ENCODE measurements around the gene YBX3. TPM values are rescaled to one million over a fixed set of nuclear protein-coding genes. Genes with fewer than 3 reads are reported as not detected.

The YBX3 gene
- total and polyA plus RNA-seq, 2 of the 13 experiments (the other 11 are each of a cell fraction or from before 2014, with no cell fraction given) = 77.5 to 99.6 TPM

DNA sequence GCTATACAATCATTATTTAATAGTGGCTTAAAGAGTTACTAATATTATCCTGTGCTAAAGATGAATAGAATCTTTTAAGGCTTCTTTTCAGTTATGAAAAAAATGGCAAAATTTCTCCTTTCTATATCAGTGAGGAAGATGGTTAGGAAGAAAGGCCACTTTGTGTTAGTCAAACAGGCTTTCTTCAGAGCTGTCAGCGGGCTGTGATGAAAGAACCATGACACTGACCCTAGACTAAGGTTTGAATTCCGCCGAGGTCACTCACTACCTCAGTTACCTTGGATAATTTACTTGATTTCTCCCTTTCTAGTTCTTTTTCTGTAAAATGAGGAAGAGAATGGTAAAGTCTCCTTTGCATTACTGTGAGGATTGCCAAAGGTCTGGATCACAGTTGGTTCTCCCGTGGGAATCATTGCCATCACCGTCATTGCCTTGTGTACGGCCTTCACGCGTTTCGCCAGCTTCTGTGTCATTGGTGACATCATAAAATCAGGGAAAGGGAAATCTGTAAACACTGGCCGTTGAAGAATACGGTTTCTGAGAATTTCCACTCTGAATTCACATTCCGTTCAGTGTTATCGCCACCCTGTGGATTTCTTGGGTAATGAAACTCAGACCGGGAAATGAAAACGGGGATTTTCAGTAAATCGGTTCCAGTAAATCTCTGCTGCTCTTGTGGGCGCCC is 26.7 kb upstream of the YBX3 start (continued):
- TF ChIP-seq, protein P1, sequence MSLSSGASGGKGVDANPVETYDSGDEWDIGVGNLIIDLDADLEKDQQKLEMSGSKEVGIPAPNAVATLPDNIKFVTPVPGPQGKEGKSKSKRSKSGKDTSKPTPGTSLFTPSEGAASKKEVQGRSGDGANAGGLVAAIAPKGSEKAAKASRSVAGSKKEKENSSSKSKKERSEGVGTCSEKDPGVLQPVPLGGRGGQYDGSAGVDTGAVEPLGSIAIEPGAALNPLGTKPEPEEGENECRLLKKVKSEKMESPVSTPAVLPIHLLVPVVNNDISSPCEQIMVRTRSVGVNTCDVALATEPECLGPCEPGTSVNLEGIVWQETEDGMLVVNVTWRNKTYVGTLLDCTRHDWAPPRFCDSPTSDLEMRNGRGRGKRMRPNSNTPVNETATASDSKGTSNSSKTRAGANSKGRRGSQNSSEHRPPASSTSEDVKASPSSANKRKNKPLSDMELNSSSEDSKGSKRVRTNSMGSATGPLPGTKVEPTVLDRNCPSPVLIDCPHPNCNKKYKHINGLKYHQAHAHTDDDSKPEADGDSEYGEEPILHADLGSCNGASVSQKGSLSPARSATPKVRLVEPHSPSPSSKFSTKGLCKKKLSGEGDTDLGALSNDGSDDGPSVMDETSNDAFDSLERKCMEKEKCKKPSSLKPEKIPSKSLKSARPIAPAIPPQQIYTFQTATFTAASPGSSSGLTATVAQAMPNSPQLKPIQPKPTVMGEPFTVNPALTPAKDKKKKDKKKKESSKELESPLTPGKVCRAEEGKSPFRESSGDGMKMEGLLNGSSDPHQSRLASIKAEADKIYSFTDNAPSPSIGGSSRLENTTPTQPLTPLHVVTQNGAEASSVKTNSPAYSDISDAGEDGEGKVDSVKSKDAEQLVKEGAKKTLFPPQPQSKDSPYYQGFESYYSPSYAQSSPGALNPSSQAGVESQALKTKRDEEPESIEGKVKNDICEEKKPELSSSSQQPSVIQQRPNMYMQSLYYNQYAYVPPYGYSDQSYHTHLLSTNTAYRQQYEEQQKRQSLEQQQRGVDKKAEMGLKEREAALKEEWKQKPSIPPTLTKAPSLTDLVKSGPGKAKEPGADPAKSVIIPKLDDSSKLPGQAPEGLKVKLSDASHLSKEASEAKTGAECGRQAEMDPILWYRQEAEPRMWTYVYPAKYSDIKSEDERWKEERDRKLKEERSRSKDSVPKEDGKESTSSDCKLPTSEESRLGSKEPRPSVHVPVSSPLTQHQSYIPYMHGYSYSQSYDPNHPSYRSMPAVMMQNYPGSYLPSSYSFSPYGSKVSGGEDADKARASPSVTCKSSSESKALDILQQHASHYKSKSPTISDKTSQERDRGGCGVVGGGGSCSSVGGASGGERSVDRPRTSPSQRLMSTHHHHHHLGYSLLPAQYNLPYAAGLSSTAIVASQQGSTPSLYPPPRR (CRISPR knock-in tag; IDR thresholded peaks at IDR 0.05; ENCODE audit: borderline replicate concordance) = no peak
- TF ChIP-seq, protein P2, sequence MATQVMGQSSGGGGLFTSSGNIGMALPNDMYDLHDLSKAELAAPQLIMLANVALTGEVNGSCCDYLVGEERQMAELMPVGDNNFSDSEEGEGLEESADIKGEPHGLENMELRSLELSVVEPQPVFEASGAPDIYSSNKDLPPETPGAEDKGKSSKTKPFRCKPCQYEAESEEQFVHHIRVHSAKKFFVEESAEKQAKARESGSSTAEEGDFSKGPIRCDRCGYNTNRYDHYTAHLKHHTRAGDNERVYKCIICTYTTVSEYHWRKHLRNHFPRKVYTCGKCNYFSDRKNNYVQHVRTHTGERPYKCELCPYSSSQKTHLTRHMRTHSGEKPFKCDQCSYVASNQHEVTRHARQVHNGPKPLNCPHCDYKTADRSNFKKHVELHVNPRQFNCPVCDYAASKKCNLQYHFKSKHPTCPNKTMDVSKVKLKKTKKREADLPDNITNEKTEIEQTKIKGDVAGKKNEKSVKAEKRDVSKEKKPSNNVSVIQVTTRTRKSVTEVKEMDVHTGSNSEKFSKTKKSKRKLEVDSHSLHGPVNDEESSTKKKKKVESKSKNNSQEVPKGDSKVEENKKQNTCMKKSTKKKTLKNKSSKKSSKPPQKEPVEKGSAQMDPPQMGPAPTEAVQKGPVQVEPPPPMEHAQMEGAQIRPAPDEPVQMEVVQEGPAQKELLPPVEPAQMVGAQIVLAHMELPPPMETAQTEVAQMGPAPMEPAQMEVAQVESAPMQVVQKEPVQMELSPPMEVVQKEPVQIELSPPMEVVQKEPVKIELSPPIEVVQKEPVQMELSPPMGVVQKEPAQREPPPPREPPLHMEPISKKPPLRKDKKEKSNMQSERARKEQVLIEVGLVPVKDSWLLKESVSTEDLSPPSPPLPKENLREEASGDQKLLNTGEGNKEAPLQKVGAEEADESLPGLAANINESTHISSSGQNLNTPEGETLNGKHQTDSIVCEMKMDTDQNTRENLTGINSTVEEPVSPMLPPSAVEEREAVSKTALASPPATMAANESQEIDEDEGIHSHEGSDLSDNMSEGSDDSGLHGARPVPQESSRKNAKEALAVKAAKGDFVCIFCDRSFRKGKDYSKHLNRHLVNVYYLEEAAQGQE (IDR thresholded peaks at IDR 0.05; ENCODE audit: borderline replicate concordance in 1 of 2, low read depth in 1 of 2, low read length in 2 of 2) = no peak
- TF ChIP-seq ZNF550 (CRISPR knock-in tag; IDR thresholded peaks at IDR 0.05; ENCODE audit: borderline replicate concordance) = no peak
- peak; percentile 61 for TF ChIP-seq ZFP36 (IDR thresholded peaks at IDR 0.05; ENCODE audit: borderline replicate concordance, low read depth, low read length, partially characterized antibody)
- peak; percentile 26; the same call in 1 of the 2 replicates for TF ChIP-seq ETV5 (CRISPR knock-in tag; IDR thresholded peaks at IDR 0.05; ENCODE audit: borderline replicate concordance)
- TF ChIP-seq, protein P3, sequence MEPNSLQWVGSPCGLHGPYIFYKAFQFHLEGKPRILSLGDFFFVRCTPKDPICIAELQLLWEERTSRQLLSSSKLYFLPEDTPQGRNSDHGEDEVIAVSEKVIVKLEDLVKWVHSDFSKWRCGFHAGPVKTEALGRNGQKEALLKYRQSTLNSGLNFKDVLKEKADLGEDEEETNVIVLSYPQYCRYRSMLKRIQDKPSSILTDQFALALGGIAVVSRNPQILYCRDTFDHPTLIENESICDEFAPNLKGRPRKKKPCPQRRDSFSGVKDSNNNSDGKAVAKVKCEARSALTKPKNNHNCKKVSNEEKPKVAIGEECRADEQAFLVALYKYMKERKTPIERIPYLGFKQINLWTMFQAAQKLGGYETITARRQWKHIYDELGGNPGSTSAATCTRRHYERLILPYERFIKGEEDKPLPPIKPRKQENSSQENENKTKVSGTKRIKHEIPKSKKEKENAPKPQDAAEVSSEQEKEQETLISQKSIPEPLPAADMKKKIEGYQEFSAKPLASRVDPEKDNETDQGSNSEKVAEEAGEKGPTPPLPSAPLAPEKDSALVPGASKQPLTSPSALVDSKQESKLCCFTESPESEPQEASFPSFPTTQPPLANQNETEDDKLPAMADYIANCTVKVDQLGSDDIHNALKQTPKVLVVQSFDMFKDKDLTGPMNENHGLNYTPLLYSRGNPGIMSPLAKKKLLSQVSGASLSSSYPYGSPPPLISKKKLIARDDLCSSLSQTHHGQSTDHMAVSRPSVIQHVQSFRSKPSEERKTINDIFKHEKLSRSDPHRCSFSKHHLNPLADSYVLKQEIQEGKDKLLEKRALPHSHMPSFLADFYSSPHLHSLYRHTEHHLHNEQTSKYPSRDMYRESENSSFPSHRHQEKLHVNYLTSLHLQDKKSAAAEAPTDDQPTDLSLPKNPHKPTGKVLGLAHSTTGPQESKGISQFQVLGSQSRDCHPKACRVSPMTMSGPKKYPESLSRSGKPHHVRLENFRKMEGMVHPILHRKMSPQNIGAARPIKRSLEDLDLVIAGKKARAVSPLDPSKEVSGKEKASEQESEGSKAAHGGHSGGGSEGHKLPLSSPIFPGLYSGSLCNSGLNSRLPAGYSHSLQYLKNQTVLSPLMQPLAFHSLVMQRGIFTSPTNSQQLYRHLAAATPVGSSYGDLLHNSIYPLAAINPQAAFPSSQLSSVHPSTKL (CRISPR knock-in tag; IDR thresholded peaks at IDR 0.05) = peak; percentile 61
- TF ChIP-seq NCOA2 (CRISPR knock-in tag; IDR thresholded peaks at IDR 0.05) = peak; percentile 20; the same call in 1 of the 2 replicates
- TF ChIP-seq KAT8 (CRISPR knock-in tag; IDR thresholded peaks at IDR 0.05) = peak; percentile 45; the same call in 1 of the 2 replicates
- no peak for TF ChIP-seq MAFF (IDR thresholded peaks at IDR 0.05; ENCODE audit: low read depth, low read length)
- no peak for TF ChIP-seq GPN1 (CRISPR knock-in tag; IDR thresholded peaks at IDR 0.05; ENCODE audit: borderline replicate concordance)
- TF ChIP-seq ZNF225 (CRISPR knock-in tag; IDR thresholded peaks at IDR 0.05) = no peak
- no peak for TF ChIP-seq U2AF1 (optimal IDR thresholded peaks at IDR 0.05; ENCODE audit: low read depth, low read length)
- peak; percentile 50; the same call in 1 of the 2 replicates for TF ChIP-seq ZNF614 (CRISPR knock-in tag; IDR thresholded peaks at IDR 0.05; ENCODE audit: borderline replicate concordance)
- TF ChIP-seq, protein P4, sequence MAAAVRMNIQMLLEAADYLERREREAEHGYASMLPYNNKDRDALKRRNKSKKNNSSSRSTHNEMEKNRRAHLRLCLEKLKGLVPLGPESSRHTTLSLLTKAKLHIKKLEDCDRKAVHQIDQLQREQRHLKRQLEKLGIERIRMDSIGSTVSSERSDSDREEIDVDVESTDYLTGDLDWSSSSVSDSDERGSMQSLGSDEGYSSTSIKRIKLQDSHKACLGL (CRISPR knock-in tag; IDR thresholded peaks at IDR 0.05) = no peak
- TF ChIP-seq KDM3A (CRISPR knock-in tag; IDR thresholded peaks at IDR 0.05; ENCODE audit: low read depth) = 0 out of 2 replicates have a peak, but pooled peaks have one; percentile 35
- TF ChIP-seq ZNF558 (CRISPR knock-in tag; IDR thresholded peaks at IDR 0.05; ENCODE audit: borderline replicate concordance) = no peak

Data from HepG2 (cell line).